Measurements from ENCODE around the gene FANCI.

Gene FANCI

DNA sequence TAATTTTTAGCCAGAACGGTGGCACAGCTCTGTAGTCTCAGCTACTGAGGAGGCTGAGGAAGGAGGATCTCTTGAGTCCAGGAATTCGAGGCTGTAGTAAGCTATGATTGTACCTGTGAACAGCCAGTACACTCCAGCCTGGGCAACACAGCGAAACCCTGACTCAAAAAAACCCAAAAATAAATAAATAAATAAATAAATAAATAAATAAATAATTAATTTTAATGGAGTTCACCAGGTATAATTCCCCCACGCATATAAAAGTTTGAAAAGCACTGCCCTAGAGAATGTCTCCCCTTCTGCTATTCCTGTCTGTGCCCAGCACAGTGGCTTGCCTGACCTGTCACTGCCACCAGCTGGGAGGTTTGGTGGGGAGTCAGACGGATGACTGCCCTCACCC lies 18.2 kb upstream of the FANCI start (continued):
- TF ChIP-seq, protein P1, sequence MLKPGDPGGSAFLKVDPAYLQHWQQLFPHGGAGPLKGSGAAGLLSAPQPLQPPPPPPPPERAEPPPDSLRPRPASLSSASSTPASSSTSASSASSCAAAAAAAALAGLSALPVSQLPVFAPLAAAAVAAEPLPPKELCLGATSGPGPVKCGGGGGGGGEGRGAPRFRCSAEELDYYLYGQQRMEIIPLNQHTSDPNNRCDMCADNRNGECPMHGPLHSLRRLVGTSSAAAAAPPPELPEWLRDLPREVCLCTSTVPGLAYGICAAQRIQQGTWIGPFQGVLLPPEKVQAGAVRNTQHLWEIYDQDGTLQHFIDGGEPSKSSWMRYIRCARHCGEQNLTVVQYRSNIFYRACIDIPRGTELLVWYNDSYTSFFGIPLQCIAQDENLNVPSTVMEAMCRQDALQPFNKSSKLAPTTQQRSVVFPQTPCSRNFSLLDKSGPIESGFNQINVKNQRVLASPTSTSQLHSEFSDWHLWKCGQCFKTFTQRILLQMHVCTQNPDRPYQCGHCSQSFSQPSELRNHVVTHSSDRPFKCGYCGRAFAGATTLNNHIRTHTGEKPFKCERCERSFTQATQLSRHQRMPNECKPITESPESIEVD (tag by site-specific recombination; IDR thresholded peaks at IDR 0.05) = no peak
- TF ChIP-seq YY2 (tag by site-specific recombination; IDR thresholded peaks at IDR 0.05) = no peak
- no peak for TF ChIP-seq ZNF626 (tag by site-specific recombination; IDR thresholded peaks at IDR 0.05)
- no peak for TF ChIP-seq ZNF658 (tag by site-specific recombination; IDR thresholded peaks at IDR 0.05)
- TF ChIP-seq, protein P2, sequence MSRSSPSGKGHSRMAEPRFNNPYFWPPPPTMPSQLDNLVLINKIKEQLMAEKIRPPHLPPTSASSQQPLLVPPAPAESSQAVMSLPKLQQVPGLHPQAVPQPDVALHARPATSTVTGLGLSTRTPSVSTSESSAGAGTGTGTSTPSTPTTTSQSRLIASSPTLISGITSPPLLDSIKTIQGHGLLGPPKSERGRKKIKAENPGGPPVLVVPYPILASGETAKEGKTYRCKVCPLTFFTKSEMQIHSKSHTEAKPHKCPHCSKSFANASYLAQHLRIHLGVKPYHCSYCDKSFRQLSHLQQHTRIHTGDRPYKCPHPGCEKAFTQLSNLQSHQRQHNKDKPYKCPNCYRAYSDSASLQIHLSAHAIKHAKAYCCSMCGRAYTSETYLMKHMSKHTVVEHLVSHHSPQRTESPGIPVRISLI (tag by site-specific recombination; IDR thresholded peaks at IDR 0.05) = no peak
- TF ChIP-seq, protein P3, sequence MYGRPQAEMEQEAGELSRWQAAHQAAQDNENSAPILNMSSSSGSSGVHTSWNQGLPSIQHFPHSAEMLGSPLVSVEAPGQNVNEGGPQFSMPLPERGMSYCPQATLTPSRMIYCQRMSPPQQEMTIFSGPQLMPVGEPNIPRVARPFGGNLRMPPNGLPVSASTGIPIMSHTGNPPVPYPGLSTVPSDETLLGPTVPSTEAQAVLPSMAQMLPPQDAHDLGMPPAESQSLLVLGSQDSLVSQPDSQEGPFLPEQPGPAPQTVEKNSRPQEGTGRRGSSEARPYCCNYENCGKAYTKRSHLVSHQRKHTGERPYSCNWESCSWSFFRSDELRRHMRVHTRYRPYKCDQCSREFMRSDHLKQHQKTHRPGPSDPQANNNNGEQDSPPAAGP (tag by site-specific recombination; IDR thresholded peaks at IDR 0.05) = no peak
- TF ChIP-seq, protein P4, sequence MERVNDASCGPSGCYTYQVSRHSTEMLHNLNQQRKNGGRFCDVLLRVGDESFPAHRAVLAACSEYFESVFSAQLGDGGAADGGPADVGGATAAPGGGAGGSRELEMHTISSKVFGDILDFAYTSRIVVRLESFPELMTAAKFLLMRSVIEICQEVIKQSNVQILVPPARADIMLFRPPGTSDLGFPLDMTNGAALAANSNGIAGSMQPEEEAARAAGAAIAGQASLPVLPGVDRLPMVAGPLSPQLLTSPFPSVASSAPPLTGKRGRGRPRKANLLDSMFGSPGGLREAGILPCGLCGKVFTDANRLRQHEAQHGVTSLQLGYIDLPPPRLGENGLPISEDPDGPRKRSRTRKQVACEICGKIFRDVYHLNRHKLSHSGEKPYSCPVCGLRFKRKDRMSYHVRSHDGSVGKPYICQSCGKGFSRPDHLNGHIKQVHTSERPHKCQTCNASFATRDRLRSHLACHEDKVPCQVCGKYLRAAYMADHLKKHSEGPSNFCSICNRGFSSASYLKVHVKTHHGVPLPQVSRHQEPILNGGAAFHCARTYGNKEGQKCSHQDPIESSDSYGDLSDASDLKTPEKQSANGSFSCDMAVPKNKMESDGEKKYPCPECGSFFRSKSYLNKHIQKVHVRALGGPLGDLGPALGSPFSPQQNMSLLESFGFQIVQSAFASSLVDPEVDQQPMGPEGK (tag by site-specific recombination; IDR thresholded peaks at IDR 0.05) = no peak
- TF ChIP-seq ZNF747 (tag by site-specific recombination; IDR thresholded peaks at IDR 0.05) = no peak
- no peak for TF ChIP-seq BCL11B (tag by site-specific recombination; IDR thresholded peaks at IDR 0.05; ENCODE audit: low read depth)
- TF ChIP-seq, protein P5, sequence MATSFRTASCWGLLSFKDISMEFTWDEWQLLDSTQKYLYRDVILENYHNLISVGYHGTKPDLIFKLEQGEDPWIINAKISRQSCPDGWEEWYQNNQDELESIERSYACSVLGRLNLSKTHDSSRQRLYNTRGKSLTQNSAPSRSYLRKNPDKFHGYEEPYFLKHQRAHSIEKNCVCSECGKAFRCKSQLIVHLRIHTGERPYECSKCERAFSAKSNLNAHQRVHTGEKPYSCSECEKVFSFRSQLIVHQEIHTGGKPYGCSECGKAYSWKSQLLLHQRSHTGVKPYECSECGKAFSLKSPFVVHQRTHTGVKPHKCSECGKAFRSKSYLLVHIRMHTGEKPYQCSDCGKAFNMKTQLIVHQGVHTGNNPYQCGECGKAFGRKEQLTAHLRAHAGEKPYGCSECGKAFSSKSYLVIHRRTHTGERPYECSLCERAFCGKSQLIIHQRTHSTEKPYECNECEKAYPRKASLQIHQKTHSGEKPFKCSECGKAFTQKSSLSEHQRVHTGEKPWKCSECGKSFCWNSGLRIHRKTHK (tag by site-specific recombination; IDR thresholded peaks at IDR 0.05) = no peak
- no peak for TF ChIP-seq ZNF843 (tag by site-specific recombination; IDR thresholded peaks at IDR 0.05)
- TF ChIP-seq, protein P6, sequence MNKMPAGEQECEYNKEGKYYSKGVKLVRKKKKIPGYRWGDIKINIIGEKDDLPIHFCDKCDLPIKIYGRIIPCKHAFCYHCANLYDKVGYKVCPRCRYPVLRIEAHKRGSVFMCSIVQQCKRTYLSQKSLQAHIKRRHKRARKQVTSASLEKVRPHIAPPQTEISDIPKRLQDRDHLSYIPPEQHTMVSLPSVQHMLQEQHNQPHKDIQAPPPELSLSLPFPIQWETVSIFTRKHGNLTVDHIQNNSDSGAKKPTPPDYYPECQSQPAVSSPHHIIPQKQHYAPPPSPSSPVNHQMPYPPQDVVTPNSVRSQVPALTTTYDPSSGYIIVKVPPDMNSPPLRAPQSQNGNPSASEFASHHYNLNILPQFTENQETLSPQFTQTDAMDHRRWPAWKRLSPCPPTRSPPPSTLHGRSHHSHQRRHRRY (tag by site-specific recombination; IDR thresholded peaks at IDR 0.05) = no peak
- no peak for TF ChIP-seq ZNF785 (tag by site-specific recombination; IDR thresholded peaks at IDR 0.05)
- no peak for TF ChIP-seq ZNF16 (tag by site-specific recombination; IDR thresholded peaks at IDR 0.05; ENCODE audit: low read depth)
- TF ChIP-seq OSR2 (tag by site-specific recombination; IDR thresholded peaks at IDR 0.05) = no peak
- TF ChIP-seq ZNF837 (tag by site-specific recombination; IDR thresholded peaks at IDR 0.05) = no peak
- TF ChIP-seq ZNF701 (tag by site-specific recombination; IDR thresholded peaks at IDR 0.05) = no peak
- TF ChIP-seq ZBTB1 (tag by site-specific recombination; IDR thresholded peaks at IDR 0.05) = no peak
- TF ChIP-seq ZNF585B (tag by site-specific recombination; IDR thresholded peaks at IDR 0.05) = no peak
- TF ChIP-seq MZF1 (tag by site-specific recombination; IDR thresholded peaks at IDR 0.05; ENCODE audit: borderline replicate concordance) = no peak
- TF ChIP-seq ZNF571 (tag by site-specific recombination; IDR thresholded peaks at IDR 0.05) = no peak
- no peak for TF ChIP-seq ZBTB17 (tag by site-specific recombination; IDR thresholded peaks at IDR 0.05)
- TF ChIP-seq, protein P7, sequence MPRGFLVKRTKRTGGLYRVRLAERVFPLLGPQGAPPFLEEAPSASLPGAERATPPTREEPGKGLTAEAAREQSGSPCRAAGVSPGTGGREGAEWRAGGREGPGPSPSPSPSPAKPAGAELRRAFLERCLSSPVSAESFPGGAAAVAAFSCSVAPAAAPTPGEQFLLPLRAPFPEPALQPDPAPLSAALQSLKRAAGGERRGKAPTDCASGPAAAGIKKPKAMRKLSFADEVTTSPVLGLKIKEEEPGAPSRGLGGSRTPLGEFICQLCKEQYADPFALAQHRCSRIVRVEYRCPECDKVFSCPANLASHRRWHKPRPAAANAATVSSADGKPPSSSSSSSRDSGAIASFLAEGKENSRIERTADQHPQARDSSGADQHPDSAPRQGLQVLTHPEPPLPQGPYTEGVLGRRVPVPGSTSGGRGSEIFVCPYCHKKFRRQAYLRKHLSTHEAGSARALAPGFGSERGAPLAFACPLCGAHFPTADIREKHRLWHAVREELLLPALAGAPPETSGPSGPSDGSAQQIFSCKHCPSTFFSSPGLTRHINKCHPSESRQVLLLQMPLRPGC (tag by site-specific recombination; IDR thresholded peaks at IDR 0.05) = no peak
- TF ChIP-seq ZNF549 (tag by site-specific recombination; IDR thresholded peaks at IDR 0.05) = no peak
- no peak for TF ChIP-seq ZNF223 (tag by site-specific recombination; IDR thresholded peaks at IDR 0.05)
- TF ChIP-seq GLIS2 (tag by site-specific recombination; IDR thresholded peaks at IDR 0.05) = no peak
- TF ChIP-seq ZNF660 (tag by site-specific recombination; IDR thresholded peaks at IDR 0.05) = no peak

All from HEK293 (cell line).